ENCODE measurements around the gene EMC8. TPM values are rescaled to one million over a fixed set of nuclear protein-coding genes. Genes with fewer than 3 reads are reported as not detected.

The EMC8 gene
- total and polyA plus RNA-seq, 3 experiments from 2014 or later: 27.6 to 56.2 (median 52.2) TPM

Other genes starting within 250 kb of the EMC8 start
- 10 to 100 TPM; 27.8 to 28.5 TPM for gene GSE1, start 186.2 kb downstream of the EMC8 start, total RNA-seq
- gene GSE1, start 186.2 kb downstream of the EMC8 start, polyA plus RNA-seq: 5.5 TPM
- gene GINS2, start 110.6 kb downstream of the EMC8 start, total RNA-seq: 10 to 100 TPM; 68.6 to 68.7 TPM
- 0.09 TPM for gene GINS2, start 110.6 kb downstream of the EMC8 start, polyA plus RNA-seq
- gene C16orf74, start 48.4 kb downstream of the EMC8 start, total RNA-seq: 1 to 10 TPM; 1.1 to 1.3 TPM
- gene C16orf74, start 48.4 kb downstream of the EMC8 start, polyA plus RNA-seq: 10.7 TPM
- 100 to 1,000 TPM; 449 to 470 TPM for gene COX4I1, start 151 bp upstream of the EMC8 start, total RNA-seq
- gene COX4I1, start 151 bp upstream of the EMC8 start, polyA plus RNA-seq: 951 TPM
- 10 to 100 TPM; 19.2 to 22.0 TPM for gene IRF8, start 99.6 kb upstream of the EMC8 start, total RNA-seq
- gene IRF8, start 99.6 kb upstream of the EMC8 start, polyA plus RNA-seq: 2.1 TPM

All from CD8-positive, alpha-beta memory T cell (primary cell).